ENCODE results near the gene LGALS9.
A peak's percentile ranks its signal among the peaks of the same experiment; 100 is the strongest.

LGALS9 gene

DNA sequence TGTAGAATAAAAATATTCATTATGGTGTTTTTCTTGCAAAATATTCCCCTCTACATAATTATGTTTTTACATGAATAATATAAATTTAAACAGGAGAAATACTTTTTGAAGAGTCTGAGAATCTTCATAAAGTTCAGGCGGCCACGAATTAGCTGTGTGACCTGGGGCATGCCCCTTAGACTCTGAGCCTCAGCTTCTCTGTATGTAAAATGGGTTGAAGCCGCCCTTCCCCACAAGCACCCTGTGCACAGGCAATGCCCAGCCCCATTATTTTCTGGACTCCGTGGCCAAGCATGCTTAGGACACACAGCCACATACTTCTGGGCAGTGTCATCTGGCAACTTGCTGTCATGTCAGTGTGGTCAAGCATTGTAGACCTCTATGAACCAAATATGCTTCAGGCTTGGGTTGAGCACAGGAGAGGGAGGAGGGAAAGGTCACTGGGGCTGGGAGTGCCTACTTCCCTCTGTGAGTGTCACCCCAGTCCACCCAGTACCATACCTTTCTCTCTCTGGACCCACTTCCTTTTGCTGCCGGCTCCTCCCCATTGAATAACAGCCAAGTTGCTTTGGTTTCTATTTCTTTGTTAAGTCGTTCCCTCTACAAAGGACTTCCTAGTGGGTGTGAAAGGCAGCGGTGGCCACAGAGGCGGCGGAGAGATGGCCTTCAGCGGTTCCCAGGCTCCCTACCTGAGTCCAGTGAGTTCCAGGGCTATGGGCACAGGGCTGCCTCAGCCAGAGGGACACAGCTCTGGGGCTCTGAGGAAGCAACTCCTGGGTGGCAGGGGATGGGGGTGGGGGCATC, at the start of gene LGALS9:
LGALS9 (plus strand) TSS at position 582 of the 804 bp plus-strand sequence; CDS start at position 660, 78 bp downstream.
- DNase-seq = no peak

GRCh38 chr17:27582696-27583095, 48.3 kb upstream of the LGALS9 start:
- DNase-seq = no peak

DNA sequence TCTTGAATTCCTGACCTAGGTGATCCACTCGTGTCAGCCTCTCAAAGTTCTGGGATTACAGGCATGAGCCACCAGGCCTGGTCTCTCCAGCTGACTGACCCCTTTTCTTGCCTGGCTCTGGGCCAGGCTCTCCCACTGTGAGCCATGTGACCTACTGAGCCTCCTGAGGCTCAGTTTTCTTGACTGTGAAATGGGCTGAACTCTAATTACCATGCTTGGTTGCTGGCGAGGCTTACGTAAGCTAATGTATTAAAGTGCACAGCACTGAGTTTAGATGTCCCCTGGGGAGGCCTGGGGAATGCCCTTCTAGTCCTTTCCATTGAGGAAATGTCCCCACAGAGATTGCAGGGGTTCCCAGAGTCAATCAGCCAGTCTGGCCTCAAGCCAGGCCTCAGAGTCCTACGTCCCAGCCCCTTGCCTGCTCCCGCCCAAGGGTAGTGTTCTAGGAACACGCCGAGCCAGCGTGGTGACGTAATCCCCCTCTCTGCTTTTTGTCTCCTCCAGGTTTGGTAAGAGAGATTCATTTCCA, 45.8 kb upstream of the LGALS9 start:
- no peak for DNase-seq

- no peak for DNase-seq
These were observed 45.2 kb upstream of the LGALS9 start for GRCh38 chr17:27585792-27586191.

- DNase-seq = no peak
These were observed 44.7 kb upstream of the LGALS9 start for GRCh38 chr17:27586203-27586721.

DNA sequence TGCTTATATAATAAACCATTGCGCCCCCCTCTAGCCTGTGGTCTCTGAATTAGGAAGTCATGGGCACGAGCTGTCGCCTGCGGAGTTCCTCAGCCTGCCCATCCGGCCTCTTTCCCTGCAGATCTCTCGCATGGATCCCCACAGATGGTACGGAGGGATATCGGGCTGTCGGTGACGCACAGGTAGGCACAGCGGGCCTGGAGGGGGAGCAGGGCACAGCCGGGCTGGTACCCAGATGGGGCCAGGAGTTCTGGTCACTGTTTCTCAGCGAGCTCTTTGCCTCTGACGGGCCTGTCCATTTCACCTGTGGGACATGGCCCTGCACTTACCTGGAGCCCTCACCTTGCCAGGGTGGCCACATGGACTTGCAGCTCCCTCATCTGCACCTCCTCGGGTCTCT, 42.6 kb upstream of the LGALS9 start:
- DNase-seq = no peak

DNA sequence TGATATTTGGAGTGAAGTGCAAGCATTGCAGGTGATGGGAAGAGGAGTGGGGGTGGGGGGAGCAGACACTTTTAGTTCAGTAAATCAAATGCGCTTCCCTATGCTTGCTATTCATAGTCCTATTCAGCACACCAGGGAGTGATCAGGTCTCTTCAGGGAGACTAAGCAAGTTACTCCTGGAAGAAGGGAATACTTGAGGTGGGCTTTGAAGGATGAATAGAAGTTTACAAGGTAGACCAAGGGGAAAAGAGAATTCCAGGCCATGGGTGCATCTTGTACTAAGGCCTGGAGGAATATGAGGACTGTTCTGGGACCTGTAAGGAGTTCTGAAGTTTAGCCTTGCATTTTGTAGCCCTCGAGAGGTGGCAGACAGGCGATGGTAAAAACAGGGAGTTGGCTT, 40.1 kb upstream of the LGALS9 start:
- DNase-seq = no peak

- DNase-seq = no peak
These were observed 39.0 kb upstream of the LGALS9 start for GRCh38 chr17:27591986-27592385.

DNA sequence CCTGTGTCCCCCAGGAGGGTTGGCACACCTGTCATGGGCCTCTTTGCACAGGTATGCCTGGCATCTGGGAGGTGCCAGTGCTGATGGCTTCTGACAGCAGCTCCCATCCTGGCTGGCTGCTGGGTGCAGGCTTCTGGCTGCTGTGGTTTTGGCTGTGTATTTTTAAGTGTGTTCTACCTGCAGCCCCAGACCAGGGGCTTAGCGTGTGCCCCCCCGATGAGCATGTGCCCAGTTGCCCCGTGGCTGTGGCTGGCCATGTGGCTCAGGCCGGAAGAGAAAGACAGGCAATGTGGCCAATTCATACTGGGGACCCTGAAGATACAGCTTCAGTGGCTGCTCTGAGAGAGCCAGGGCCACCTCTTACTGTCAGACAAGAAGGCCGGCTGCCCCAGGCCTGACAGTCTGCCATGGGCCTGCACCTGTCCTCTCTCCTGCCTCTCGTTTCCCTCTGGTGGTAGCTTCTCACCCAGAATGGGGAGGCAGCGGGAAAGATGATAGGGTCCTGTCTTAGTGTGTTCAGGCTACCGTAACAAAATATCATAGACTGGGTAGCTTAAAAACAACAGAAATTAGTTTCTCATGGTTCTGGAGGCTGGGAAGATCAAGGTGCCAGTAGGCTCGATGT, 37.6 kb upstream of the LGALS9 start:
- no peak for DNase-seq

- no peak for DNase-seq
These were observed 37.1 kb upstream of the LGALS9 start for GRCh38 chr17:27593857-27594255.

- no peak for DNase-seq
These were observed 35.8 kb upstream of the LGALS9 start for GRCh38 chr17:27595208-27595607.

GRCh38 chr17:27596096-27596495, 34.9 kb upstream of the LGALS9 start:
- no peak for DNase-seq

DNA sequence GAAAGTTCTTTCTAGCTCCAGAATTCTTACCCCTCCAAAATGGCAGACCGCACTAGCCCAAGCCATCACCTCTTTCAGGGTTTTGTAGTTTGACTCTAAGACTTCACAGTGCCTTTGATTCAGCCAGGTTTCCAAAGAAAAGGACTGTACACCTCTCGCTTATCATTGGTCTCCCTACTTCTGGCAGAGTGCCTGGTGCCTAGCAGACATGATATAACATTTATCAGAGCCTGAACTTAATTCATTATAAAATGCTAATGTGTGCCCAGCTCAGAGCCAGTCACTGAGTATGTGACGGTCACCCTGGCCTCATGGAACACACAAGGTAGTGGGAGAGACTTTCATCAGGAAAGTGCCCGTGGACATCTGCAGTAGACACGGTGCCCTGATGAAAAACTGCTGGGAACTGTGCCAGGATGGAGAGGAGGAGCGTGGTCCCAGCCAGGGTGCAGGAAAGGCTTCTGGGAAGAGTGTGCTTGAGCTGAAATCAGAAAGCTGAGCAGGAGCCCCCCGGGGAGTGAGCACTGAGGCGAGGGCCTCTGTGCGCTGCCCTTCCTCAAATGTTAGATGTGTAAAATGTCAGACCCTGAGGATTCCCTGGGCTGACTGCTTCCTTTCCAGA, 34.3 kb upstream of the LGALS9 start:
- no peak for DNase-seq

GRCh38 chr17:27597188-27597580, 33.8 kb upstream of the LGALS9 start:
- DNase-seq = no peak

- DNase-seq = no peak
These were observed 33.1 kb upstream of the LGALS9 start for GRCh38 chr17:27597783-27598320.

DNA sequence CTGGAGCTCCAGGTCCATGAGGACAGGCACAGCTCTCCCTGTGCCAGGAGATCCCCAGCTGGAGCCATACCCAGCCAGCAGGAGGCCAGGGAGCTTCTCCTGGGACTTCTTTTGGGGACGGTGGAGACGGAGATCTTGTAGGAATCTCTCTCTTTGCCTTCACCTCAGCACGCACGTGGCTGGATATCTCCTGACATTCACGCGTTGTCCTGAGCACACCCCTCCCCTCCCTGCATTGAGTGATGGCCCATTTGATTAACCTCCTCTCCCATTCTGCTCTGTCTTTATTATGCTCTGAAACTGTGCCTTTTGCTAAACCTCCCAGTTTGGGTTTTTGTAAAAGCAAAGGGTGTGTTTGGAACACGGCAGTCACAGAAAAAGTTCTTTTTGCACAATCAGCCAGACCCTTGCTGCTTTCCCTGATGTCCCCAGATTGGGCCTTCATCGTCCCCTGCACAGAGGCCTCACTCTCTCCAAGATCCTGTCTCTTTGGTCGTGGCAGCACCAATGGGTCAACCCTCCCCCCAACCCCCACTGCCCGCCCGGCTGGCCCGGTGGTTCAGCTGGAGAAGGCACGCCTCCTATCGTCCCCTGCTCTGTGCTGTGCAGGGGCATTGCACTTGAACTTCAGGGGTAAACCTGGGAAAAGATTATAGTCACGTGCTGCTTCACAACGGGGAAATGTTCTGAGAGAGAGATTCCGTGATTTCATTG, 32.5 kb upstream of the LGALS9 start:
- no peak for DNase-seq

DNA sequence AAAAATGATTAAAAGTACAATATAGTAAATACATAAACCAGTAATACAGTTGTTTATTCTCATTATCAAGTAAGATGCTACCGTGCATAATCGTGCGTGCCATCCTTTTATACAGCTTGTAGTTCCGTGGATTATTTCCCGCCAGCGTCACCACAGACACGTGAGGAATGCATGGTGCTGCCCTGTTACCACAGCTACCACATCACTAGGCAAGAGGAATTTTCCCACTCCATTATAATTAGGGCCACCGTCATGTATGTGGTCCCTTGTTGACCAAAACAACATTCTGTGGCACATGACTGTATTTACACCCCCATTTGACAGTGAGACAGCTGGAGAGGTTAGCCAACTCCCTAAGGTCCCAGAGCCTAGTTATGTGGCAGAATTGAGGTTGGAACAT, 30.5 kb upstream of the LGALS9 start:
- DNase-seq = no peak

- DNase-seq = peak; percentile 89
These were observed 29.7 kb upstream of the LGALS9 start for GRCh38 chr17:27601069-27601974.

- no peak for DNase-seq
These were observed 29.0 kb upstream of the LGALS9 start for GRCh38 chr17:27601975-27602302.

GRCh38 chr17:27602721-27603420, 28.1 kb upstream of the LGALS9 start:
- peak; percentile 83 for DNase-seq

- DNase-seq = no peak
These were observed 27.6 kb upstream of the LGALS9 start for GRCh38 chr17:27603421-27603770.
